Mesendoderm (in vitro differentiated cells): ENCODE measurements around the gene ZNF611.

Experiments
- DNase-seq: peaks from one replicate; pipeline ENCODE4 v3.0.0; 2013
- H2AK5ac ChIP-seq: 2 replicates; pipeline ENCODE4 v1.6.1; 2013; ENCODE audit warnings: low read length, inconsistent platforms
- H2BK120ac ChIP-seq: 2 replicates; pipeline ENCODE4 v1.6.1; 2013; ENCODE audit warnings: low read depth, mild to moderate bottlenecking, low read length, moderate library complexity, mixed read lengths
- H2BK15ac ChIP-seq: replicated peaks from 2 replicates; pipeline ENCODE4 v1.6.1; 2013; ENCODE audit warnings: low read depth, mild to moderate bottlenecking, moderate library complexity
- H2BK5ac ChIP-seq: 2 replicates; pipeline ENCODE4 v1.6.1; 2013; ENCODE audit warnings: low read length, inconsistent platforms
- H3K18ac ChIP-seq: 2 replicates; pipeline ENCODE4 v1.6.1; 2013; ENCODE audit warnings: mild to moderate bottlenecking, low read length, mixed read lengths
- H3K23ac ChIP-seq: one replicate; pipeline ENCODE4 v1.6.1; 2013; ENCODE audit warnings: low read length
- H3K27ac ChIP-seq: 2 replicates; pipeline ENCODE4 v1.5.1; 2013; ENCODE audit warnings: low read depth, mild to moderate bottlenecking, inconsistent platforms, low read length, moderate library complexity
- H3K27me3 ChIP-seq: 2 replicates; pipeline ENCODE4 v1.6.1; 2013; ENCODE audit warnings: low read length, control low read depth, mild to moderate bottlenecking, inconsistent platforms; ENCODE audit not compliant: insufficient read depth, poor library complexity
- H3K36me3 ChIP-seq: 2 replicates; pipeline ENCODE4 v1.6.1; 2013; ENCODE audit warnings: low read length, inconsistent platforms; ENCODE audit not compliant: control insufficient read depth, insufficient read depth
- H3K4ac ChIP-seq: one replicate; pipeline ENCODE4 v1.6.1; 2013; ENCODE audit warnings: low read depth, mild to moderate bottlenecking, low read length, moderate library complexity
- H3K4me1 ChIP-seq: 2 replicates; pipeline ENCODE4 v1.6.1; 2013; ENCODE audit warnings: low read depth, low read length, inconsistent platforms; ENCODE audit not compliant: control insufficient read depth
- H3K4me2 ChIP-seq: 2 replicates; pipeline ENCODE4 v1.6.1; 2013; ENCODE audit warnings: low read length
- H3K4me3 ChIP-seq: 2 replicates; pipeline ENCODE4 v1.5.1; 2013; ENCODE audit warnings: mild to moderate bottlenecking, low read length
- H3K56ac ChIP-seq: one replicate; pipeline ENCODE4 v1.6.1; 2013; ENCODE audit warnings: low read length
- H3K79me1 ChIP-seq: 2 replicates; pipeline ENCODE4 v1.6.1; 2013; ENCODE audit warnings: low read length, inconsistent platforms
- H3K79me2 ChIP-seq: 2 replicates; pipeline ENCODE4 v1.6.1; 2013; ENCODE audit warnings: mild to moderate bottlenecking, low read length; ENCODE audit not compliant: control insufficient read depth, insufficient read depth
- H3K9ac ChIP-seq: 2 replicates; pipeline ENCODE4 v1.6.1; 2013; ENCODE audit warnings: low read length, inconsistent platforms
- H4K5ac ChIP-seq: one replicate; pipeline ENCODE4 v1.6.1; 2013; ENCODE audit warnings: low read length
- H4K8ac ChIP-seq: one replicate; pipeline ENCODE4 v1.6.1; 2013; ENCODE audit warnings: low read depth, mild to moderate bottlenecking, control low read depth, low read length, moderate library complexity
- WGBS: extraction: QIAGEN DNeasy Blood & Tissue Kit; methylation state at CpG from one replicate; pipeline ENCODE4 v1.1.7; 2013; ENCODE audit warnings: low lambda C conversion rate, missing lambda C conversion rate; ENCODE audit not compliant: insufficient coverage; ENCODE audit errors: extremely low coverage; 5-methylcytosine and 5-hydroxymethylcytosine counted together

Gene ZNF611

GRCh38 chr19:52692431-52693008 lies 42.3 kb downstream of the ZNF611 start:
- WGBS = no CpG with 5 or more reads among the region's 8 CpGs
- no peak for DNase-seq
- H3K56ac ChIP-seq = no peak overlapping the region

DNA sequence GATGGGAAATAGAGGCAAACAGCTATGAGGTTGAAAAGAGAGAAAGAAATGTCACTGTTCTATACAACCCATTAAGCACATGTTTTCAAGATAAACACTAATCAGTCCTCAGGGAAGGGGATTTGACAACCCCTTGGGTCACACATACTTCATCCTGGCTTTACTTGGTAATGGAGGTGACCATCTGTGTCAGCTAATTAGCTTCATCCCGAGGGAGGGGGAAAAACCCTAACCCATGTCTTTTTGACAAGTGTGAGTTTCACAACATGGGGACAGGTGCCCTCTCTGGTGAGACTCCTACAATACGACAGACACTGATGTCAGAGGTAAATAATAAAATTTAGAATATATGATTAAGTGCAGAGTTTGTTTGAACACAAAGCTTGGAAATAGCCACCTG lies 43.1 kb downstream of the ZNF611 start:
- no peaks in the 10 kb centered on the region for H3K4me1 ChIP-seq
- peak; percentile 61 for DNase-seq
- H3K18ac ChIP-seq = no peak overlapping the region
- H3K23ac ChIP-seq = no peak overlapping the region
- no peak overlapping the region for H3K4ac ChIP-seq
- H2BK15ac ChIP-seq = no peak overlapping the region
- no peak overlapping the region for H3K27ac ChIP-seq
- no peaks in the 10 kb centered on the region for H3K27me3 ChIP-seq
- H2BK120ac ChIP-seq = no peak overlapping the region
- no peak overlapping the region for H3K9ac ChIP-seq
- no peak overlapping the region for H2AK5ac ChIP-seq
- H2BK5ac ChIP-seq = no peak overlapping the region
- H3K79me2 ChIP-seq = no peaks in the 10 kb centered on the region
- no CpG with 5 or more reads among the region's 2 CpGs for WGBS
- H3K79me1 ChIP-seq = no peaks in the 10 kb centered on the region
- H3K56ac ChIP-seq = no peak overlapping the region
- H3K4me2 ChIP-seq = no peak overlapping the region
- H4K8ac ChIP-seq = no peak overlapping the region
- H4K5ac ChIP-seq = no peak overlapping the region
- H3K4me3 ChIP-seq = no peak overlapping the region
- H3K36me3 ChIP-seq = no peaks in the 10 kb centered on the region

More at GRCh38 chr19:52692431-52693008, 42.3 kb downstream of the ZNF611 start:
- Histone ChIP-seq H3K4me2 (no peak overlapping the region), H4K8ac (no peak overlapping the region), H3K36me3 (no peaks in the 10 kb centered on the region), H3K79me2 (no peaks in the 10 kb centered on the region), H4K5ac (no peak overlapping the region), H2BK120ac (no peak overlapping the region), H3K27me3 (no peaks in the 10 kb centered on the region), H3K9ac (no peak overlapping the region), H3K4ac (no peak overlapping the region), H3K27ac (no peak overlapping the region), H2AK5ac (no peak overlapping the region), H2BK5ac (no peak overlapping the region), H3K79me1 (no peaks in the 10 kb centered on the region), H2BK15ac (no peak overlapping the region), H3K4me1 (no peaks in the 10 kb centered on the region), H3K4me3 (no peak overlapping the region), H3K23ac (no peak overlapping the region), H3K18ac (no peak overlapping the region)

GRCh38 chr19:52691215-52691610 lies 43.6 kb downstream of the ZNF611 start:
- Histone ChIP-seq H2BK120ac (no peak overlapping the region), H4K5ac (no peak overlapping the region), H3K9ac (peak overlapping the region; percentile 70), H3K4me2 (no peak overlapping the region), H3K4me3 (no peak overlapping the region), H3K4ac (peak overlapping the region; percentile 60), H3K79me1 (peaks cover 1% of the 10 kb centered on the region), H3K36me3 (no peaks in the 10 kb centered on the region), H3K4me1 (no peaks in the 10 kb centered on the region), H3K18ac (peak overlapping the region; percentile 12), H3K79me2 (peaks cover 1% of the 10 kb centered on the region), H3K56ac (peak overlapping the region; percentile 91), H3K27me3 (no peaks in the 10 kb centered on the region), H4K8ac (no peak overlapping the region), H3K23ac (no peak overlapping the region), H3K27ac (peak overlapping the region; percentile 73), H2BK15ac (peak overlapping the region; percentile 11), H2BK5ac (no peak overlapping the region), H2AK5ac (no peak overlapping the region)
- DNase-seq = peak; percentile 36
- WGBS = no CpG with 5 or more reads among the region's 15 CpGs

- WGBS = no CpG with 5 or more reads among the region's 47 CpGs
- Histone ChIP-seq H3K79me1 (peaks cover 1% of the 10 kb centered on the region), H3K4me2 (peak overlapping the region; percentile 87), H3K79me2 (peaks cover 1% of the 10 kb centered on the region), H3K27ac (peak overlapping the region; percentile 78), H3K23ac (peak overlapping the region; percentile 24), H3K56ac (peak overlapping the region; percentile 96), H3K4ac (peak overlapping the region; percentile 39), H2BK120ac (no peak overlapping the region), H3K4me3 (peak overlapping the region; percentile 94), H3K18ac (peak overlapping the region; percentile 52), H2AK5ac (no peak overlapping the region), H3K4me1 (no peaks in the 10 kb centered on the region), H2BK15ac (no peak overlapping the region), H3K9ac (peak overlapping the region; percentile 97), H4K5ac (no peak overlapping the region), H3K36me3 (no peaks in the 10 kb centered on the region), H4K8ac (peak overlapping the region; percentile 6), H2BK5ac (peak overlapping the region; percentile 80), H3K27me3 (no peaks in the 10 kb centered on the region)
- DNase-seq = peak; percentile 97
Observed at GRCh38 chr19:52690369-52691214, 44.3 kb downstream of the ZNF611 start.

GRCh38 chr19:52689843-52690368 lies 44.9 kb downstream of the ZNF611 start:
- Histone ChIP-seq H3K79me2 (peaks cover 1% of the 10 kb centered on the region), H3K27ac (peak overlapping the region; percentile 78), H3K4me2 (peak overlapping the region; percentile 87), H4K5ac (no peak overlapping the region), H3K79me1 (peaks cover 1% of the 10 kb centered on the region), H3K23ac (peak overlapping the region; percentile 80), H3K9ac (peak overlapping the region; percentile 97), H3K56ac (peak overlapping the region; percentile 96), H2AK5ac (no peak overlapping the region), H3K27me3 (no peaks in the 10 kb centered on the region), H2BK120ac (no peak overlapping the region), H2BK15ac (no peak overlapping the region), H3K36me3 (no peaks in the 10 kb centered on the region), H4K8ac (no peak overlapping the region), H3K4me1 (no peaks in the 10 kb centered on the region), H3K4me3 (peak overlapping the region; percentile 94), H3K18ac (peak overlapping the region; percentile 52), H2BK5ac (peak overlapping the region; percentile 76), H3K4ac (peak overlapping the region; percentile 39)
- WGBS = no CpG with 5 or more reads among the region's 32 CpGs
- peak; percentile 40 for DNase-seq
